Ishikawa (cell line): ENCODE measurements around the gene PDCL2.

Source experiments
- CEBPB ChIP-seq: IDR thresholded peaks from 2 replicates; pipeline ENCODE4 v1.6.1; 2012
- CREB1 ChIP-seq: IDR thresholded peaks from 2 replicates; pipeline ENCODE4 v1.6.1; 2012; ENCODE audit warnings: low read depth
- EGR1 ChIP-seq: IDR thresholded peaks from 2 replicates; pipeline ENCODE4 v1.6.1; 2012
- EP300 ChIP-seq: IDR thresholded peaks from 2 replicates; pipeline ENCODE4 v1.6.1; 2012; ENCODE audit warnings: borderline replicate concordance
- FOXM1 ChIP-seq: IDR thresholded peaks from 2 replicates; pipeline ENCODE4 v1.6.1; 2012; ENCODE audit warnings: low read depth, borderline replicate concordance
- MAX ChIP-seq: IDR thresholded peaks from 2 replicates; pipeline ENCODE4 v1.6.1; 2012
- NFIC ChIP-seq: IDR thresholded peaks from 2 replicates; pipeline ENCODE4 v1.6.1; 2012
- RAD21 ChIP-seq: IDR thresholded peaks from 2 replicates; pipeline ENCODE4 v1.6.1; 2012; ENCODE audit warnings: low read depth
- TAF1 ChIP-seq: IDR thresholded peaks from 2 replicates; pipeline ENCODE4 v1.6.1; 2012; ENCODE audit warnings: low read depth, mild to moderate bottlenecking
- TCF12 ChIP-seq: IDR thresholded peaks from 2 replicates; pipeline ENCODE4 v1.6.1; 2012; ENCODE audit warnings: low read depth
- TEAD4 ChIP-seq: IDR thresholded peaks from 2 replicates; pipeline ENCODE4 v1.6.1; 2012
- USF1 ChIP-seq: IDR thresholded peaks from 2 replicates; pipeline ENCODE4 v1.6.1; 2012
- YY1 ChIP-seq: IDR thresholded peaks from 2 replicates; pipeline ENCODE4 v1.6.1; 2012; ENCODE audit warnings: low read depth
- ZBTB7A ChIP-seq: IDR thresholded peaks from 2 replicates; pipeline ENCODE4 v1.6.1; 2012; ENCODE audit warnings: low read depth
- TF ChIP-seq, protein P1 (sequence below): IDR thresholded peaks from 2 replicates; pipeline ENCODE4 v1.6.1; 2012; ENCODE audit warnings: low read depth, mild to moderate bottlenecking

PDCL2 gene, protein sequence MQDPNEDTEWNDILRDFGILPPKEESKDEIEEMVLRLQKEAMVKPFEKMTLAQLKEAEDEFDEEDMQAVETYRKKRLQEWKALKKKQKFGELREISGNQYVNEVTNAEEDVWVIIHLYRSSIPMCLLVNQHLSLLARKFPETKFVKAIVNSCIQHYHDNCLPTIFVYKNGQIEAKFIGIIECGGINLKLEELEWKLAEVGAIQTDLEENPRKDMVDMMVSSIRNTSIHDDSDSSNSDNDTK

GRCh38 chr4:55592014-55592413 lies at the start of gene PDCL2:
TSS of gene PDCL2 (minus strand) at chr4:55592245. CDS start at chr4:55592109, 136 bp downstream.
- TF ChIP-seq FOXM1 (no peak), CREB1 (no peak), ZBTB7A (no peak), EGR1 (no peak), USF1 (no peak), NFIC (no peak), RAD21 (no peak), YY1 (no peak)
- TF ChIP-seq, protein P1, sequence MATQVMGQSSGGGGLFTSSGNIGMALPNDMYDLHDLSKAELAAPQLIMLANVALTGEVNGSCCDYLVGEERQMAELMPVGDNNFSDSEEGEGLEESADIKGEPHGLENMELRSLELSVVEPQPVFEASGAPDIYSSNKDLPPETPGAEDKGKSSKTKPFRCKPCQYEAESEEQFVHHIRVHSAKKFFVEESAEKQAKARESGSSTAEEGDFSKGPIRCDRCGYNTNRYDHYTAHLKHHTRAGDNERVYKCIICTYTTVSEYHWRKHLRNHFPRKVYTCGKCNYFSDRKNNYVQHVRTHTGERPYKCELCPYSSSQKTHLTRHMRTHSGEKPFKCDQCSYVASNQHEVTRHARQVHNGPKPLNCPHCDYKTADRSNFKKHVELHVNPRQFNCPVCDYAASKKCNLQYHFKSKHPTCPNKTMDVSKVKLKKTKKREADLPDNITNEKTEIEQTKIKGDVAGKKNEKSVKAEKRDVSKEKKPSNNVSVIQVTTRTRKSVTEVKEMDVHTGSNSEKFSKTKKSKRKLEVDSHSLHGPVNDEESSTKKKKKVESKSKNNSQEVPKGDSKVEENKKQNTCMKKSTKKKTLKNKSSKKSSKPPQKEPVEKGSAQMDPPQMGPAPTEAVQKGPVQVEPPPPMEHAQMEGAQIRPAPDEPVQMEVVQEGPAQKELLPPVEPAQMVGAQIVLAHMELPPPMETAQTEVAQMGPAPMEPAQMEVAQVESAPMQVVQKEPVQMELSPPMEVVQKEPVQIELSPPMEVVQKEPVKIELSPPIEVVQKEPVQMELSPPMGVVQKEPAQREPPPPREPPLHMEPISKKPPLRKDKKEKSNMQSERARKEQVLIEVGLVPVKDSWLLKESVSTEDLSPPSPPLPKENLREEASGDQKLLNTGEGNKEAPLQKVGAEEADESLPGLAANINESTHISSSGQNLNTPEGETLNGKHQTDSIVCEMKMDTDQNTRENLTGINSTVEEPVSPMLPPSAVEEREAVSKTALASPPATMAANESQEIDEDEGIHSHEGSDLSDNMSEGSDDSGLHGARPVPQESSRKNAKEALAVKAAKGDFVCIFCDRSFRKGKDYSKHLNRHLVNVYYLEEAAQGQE, result no peak

DNA sequence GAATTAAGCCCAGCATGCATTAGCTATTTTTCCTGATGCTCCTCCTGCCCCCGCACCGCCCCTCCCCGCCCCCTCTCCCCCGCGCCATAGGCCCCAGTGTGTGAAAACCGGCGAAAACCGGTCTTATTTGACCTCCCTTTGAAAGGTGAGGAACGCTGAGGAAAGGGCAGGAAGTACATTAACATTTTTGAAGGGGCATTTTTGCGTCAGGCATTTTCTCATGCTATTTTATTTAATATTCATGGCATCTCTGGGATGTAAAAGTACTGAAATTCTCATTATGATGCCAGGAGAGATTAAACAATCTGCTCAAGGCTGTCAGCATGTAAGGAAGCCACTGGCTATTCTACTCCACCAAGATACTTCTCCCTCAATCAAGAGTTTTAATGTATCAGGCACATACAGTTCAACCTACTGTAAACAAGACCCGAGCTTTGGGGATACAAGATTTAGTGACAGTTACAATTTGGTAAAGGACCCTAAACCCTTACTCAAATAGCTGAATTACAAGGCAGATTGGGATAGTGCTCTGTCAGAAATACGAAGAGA lies 45.3 kb upstream of the PDCL2 start:
- TF ChIP-seq CEBPB (no peak), TEAD4 (no peak), YY1 (no peak), EP300 (no peak), TAF1 (no peak), CREB1 (no peak), ZBTB7A (no peak), TCF12 (no peak), RAD21 (no peak), USF1 (no peak), FOXM1 (no peak), MAX (no peak), NFIC (no peak)
- TF ChIP-seq, protein P1, result no peak

- TF ChIP-seq, protein P1, result no peak
- TF ChIP-seq CREB1 (no peak), FOXM1 (no peak), MAX (no peak), USF1 (no peak), CEBPB (no peak), EP300 (no peak), YY1 (no peak), ZBTB7A (no peak), EGR1 (no peak), NFIC (no peak), RAD21 (no peak), TEAD4 (no peak), TCF12 (no peak), TAF1 (no peak)
Observed at GRCh38 chr4:55636656-55636999, 44.6 kb upstream of the PDCL2 start.
